GM12891 (cell line): ENCODE measurements around the gene CLIC5.

Experiments
- PAX5 ChIP-seq: IDR thresholded peaks from 2 replicates; pipeline ENCODE4 v1.6.1; 2011; ENCODE audit warnings: low read length, moderate library complexity, mild to moderate bottlenecking; ENCODE audit not compliant: insufficient read depth, severe bottlenecking
- POLR2A ChIP-seq: IDR thresholded peaks from 2 replicates; pipeline ENCODE4 v1.6.1; 2011; ENCODE audit warnings: low read depth, low read length, control low read depth
- POLR2AphosphoS5 ChIP-seq: IDR thresholded peaks from 2 replicates; pipeline ENCODE4 v1.6.1; 2011; ENCODE audit warnings: low read depth, low read length, control low read depth
- POU2F2 ChIP-seq: IDR thresholded peaks from 2 replicates; pipeline ENCODE4 v1.6.1; 2011; ENCODE audit warnings: low read depth, mild to moderate bottlenecking, control low read depth, low read length, moderate library complexity
- SPI1 ChIP-seq: IDR thresholded peaks from 2 replicates; pipeline ENCODE4 v1.6.1; 2011; ENCODE audit warnings: low read depth, low read length, control low read depth
- TAF1 ChIP-seq: IDR thresholded peaks from 2 replicates; pipeline ENCODE4 v1.6.1; 2011; ENCODE audit warnings: low read depth, low read length, control low read depth

- TF ChIP-seq POLR2A: no peak
- no peak for TF ChIP-seq TAF1
- no peak for TF ChIP-seq SPI1
- TF ChIP-seq POLR2AphosphoS5: no peak
- TF ChIP-seq POU2F2: no peak
- TF ChIP-seq PAX5: no peak
Observed at GRCh38 chr6:45971287-45971686, 44.4 kb downstream of the CLIC5 start.
